ENCODE results near the gene FCN3. TPM values are rescaled to one million over a fixed set of nuclear protein-coding genes. Genes with fewer than 3 reads are reported as not detected.

Gene FCN3
- total and polyA plus RNA-seq, 9 of the 15 experiments (the other 6 are each of a cell fraction or from before 2014, with no cell fraction given): 0.49 TPM; not detected in 8

DNA sequence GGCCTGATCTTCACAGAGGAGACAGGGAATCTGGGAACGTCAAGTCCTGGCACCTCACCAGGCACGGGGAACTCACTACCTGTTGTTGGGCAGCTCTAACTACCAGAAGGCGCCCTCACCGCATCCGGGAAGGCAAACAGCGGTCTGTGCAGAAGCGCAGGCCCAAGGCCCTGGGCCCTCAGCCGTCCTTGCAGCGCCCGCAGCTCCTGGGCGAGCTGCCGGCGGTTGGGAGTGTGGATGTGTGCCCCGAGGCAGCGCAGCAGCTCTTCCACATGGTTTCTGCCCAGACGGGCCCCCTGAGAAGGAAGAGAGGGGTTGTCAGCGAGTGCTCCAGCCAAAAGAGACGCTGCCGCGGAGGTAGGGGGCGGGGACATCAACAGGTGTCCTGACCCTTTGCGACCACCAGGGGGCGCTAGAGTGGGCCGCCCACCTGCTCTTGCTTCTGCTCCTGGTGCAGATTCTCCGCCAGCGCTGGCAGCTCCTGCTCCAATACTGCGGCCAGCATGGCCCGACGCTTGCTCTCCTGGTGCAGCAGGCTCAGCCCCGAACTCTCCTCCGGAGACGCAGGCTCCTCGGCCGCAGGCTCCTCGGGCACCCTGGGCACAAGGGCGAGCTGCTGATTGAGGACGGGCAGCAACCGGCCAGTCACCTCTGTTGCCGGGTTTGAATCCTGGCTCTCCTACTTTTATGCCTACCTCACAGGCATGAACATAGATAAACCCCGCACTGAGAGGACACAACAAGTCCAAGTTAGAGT lies 17.2 kb downstream of the FCN3 start (continued):
- TF ChIP-seq RB1 (IDR thresholded peaks at IDR 0.05; ENCODE audit: low read depth) (peak; percentile 72), KLF16 (IDR thresholded peaks at IDR 0.05) (peak; percentile 69), ZMIZ1 (IDR thresholded peaks at IDR 0.05; ENCODE audit: low read depth in 2 of 2, low read length in 2 of 2) (0 out of 4 replicates have a peak, but pooled peaks of 1 of the 2 experiments have one; percentile 36), MYC (IDR thresholded peaks at IDR 0.05; ENCODE audit: low read depth, low read length) (peak; percentile 67), MYC (CRISPR knock-in tag; IDR thresholded peaks at IDR 0.05; ENCODE audit: borderline replicate concordance, low read depth) (no peak), ZNF347 (CRISPR knock-in tag; IDR thresholded peaks at IDR 0.05; ENCODE audit: low read depth) (no peak), ARNT (IDR thresholded peaks at IDR 0.05) (no peak), DEAF1 (CRISPR knock-in tag; IDR thresholded peaks at IDR 0.05) (peak; percentile 45; the same call in 1 of the 2 replicates), SMC3 (conservative IDR thresholded peaks at IDR 0.05; ENCODE audit: insufficient read depth, low read depth, low read length) (peak; percentile 73)
- TF ChIP-seq, protein P1, sequence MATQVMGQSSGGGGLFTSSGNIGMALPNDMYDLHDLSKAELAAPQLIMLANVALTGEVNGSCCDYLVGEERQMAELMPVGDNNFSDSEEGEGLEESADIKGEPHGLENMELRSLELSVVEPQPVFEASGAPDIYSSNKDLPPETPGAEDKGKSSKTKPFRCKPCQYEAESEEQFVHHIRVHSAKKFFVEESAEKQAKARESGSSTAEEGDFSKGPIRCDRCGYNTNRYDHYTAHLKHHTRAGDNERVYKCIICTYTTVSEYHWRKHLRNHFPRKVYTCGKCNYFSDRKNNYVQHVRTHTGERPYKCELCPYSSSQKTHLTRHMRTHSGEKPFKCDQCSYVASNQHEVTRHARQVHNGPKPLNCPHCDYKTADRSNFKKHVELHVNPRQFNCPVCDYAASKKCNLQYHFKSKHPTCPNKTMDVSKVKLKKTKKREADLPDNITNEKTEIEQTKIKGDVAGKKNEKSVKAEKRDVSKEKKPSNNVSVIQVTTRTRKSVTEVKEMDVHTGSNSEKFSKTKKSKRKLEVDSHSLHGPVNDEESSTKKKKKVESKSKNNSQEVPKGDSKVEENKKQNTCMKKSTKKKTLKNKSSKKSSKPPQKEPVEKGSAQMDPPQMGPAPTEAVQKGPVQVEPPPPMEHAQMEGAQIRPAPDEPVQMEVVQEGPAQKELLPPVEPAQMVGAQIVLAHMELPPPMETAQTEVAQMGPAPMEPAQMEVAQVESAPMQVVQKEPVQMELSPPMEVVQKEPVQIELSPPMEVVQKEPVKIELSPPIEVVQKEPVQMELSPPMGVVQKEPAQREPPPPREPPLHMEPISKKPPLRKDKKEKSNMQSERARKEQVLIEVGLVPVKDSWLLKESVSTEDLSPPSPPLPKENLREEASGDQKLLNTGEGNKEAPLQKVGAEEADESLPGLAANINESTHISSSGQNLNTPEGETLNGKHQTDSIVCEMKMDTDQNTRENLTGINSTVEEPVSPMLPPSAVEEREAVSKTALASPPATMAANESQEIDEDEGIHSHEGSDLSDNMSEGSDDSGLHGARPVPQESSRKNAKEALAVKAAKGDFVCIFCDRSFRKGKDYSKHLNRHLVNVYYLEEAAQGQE (IDR thresholded peaks at IDR 0.05; ENCODE audit: borderline replicate concordance): peak; percentile 80
- TF ChIP-seq, protein P1 (CRISPR knock-in tag; IDR thresholded peaks at IDR 0.05; ENCODE audit: low read depth): no peak
- TF ChIP-seq, protein P2, sequence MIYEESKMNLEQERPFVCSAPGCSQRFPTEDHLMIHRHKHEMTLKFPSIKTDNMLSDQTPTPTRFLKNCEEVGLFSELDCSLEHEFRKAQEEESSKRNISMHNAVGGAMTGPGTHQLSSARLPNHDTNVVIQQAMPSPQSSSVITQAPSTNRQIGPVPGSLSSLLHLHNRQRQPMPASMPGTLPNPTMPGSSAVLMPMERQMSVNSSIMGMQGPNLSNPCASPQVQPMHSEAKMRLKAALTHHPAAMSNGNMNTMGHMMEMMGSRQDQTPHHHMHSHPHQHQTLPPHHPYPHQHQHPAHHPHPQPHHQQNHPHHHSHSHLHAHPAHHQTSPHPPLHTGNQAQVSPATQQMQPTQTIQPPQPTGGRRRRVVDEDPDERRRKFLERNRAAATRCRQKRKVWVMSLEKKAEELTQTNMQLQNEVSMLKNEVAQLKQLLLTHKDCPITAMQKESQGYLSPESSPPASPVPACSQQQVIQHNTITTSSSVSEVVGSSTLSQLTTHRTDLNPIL (CRISPR knock-in tag; IDR thresholded peaks at IDR 0.05): no peak
